DND-41 (cell line): ENCODE data around the gene PPOX.

Source experiments
- ATAC-seq: fragments of 200-7000 bp; cut with Tn5 transposase; 3 replicates; pipeline ENCODE4 v1.9.1; 2021; ENCODE audit warnings: low read depth; ENCODE audit not compliant: insufficient read depth
- DNase-seq: peaks from one replicate; pipeline ENCODE4 v3.0.0-alpha.2; 2020
- H2AFZ ChIP-seq: 2 replicates; pipeline ENCODE4 v1.6.0; 2012; ENCODE audit warnings: low read depth, low read length
- H3K27ac ChIP-seq: 2 replicates; pipeline ENCODE4 v1.5.1; 2012; ENCODE audit warnings: low read length, inconsistent platforms
- H3K27me3 ChIP-seq: fragments of 200-600 bp; sonication (generic); 2 replicates; pipeline ENCODE4 v1.6.0; 2012; ENCODE audit warnings: low read length, mild to moderate bottlenecking, inconsistent platforms; ENCODE audit not compliant: insufficient read depth, poor library complexity
- H3K36me3 ChIP-seq: 2 replicates; pipeline ENCODE4 v1.5.1; 2012; ENCODE audit warnings: low read length, inconsistent platforms; ENCODE audit not compliant: insufficient read depth
- H3K4me1 ChIP-seq: 2 replicates; pipeline ENCODE4 v1.5.1; 2012; ENCODE audit warnings: mild to moderate bottlenecking, low read length; ENCODE audit not compliant: insufficient read depth
- H3K4me2 ChIP-seq: 2 replicates; pipeline ENCODE4 v1.6.0; 2012; ENCODE audit warnings: mild to moderate bottlenecking, moderate library complexity, low read length, inconsistent platforms; ENCODE audit not compliant: insufficient read depth
- H3K4me3 ChIP-seq, 2 experiments: fragments of 200-600 bp in 1 of 2; shearing (Covaris generic) in 1 of 2; 2 replicates each; pipeline ENCODE4 v1.5.1; 2012 to 2016; ENCODE audit warnings: inconsistent platforms in 2 of 2, low read length in 2 of 2, mild to moderate bottlenecking in 2 of 2, low read depth in 1 of 2, moderate library complexity in 1 of 2
- H3K79me2 ChIP-seq: 2 replicates; pipeline ENCODE4 v1.6.0; 2012; ENCODE audit warnings: low read length, inconsistent platforms; ENCODE audit not compliant: insufficient read depth
- H3K9ac ChIP-seq: 2 replicates; pipeline ENCODE4 v1.6.0; 2012; ENCODE audit warnings: low read depth, mild to moderate bottlenecking, inconsistent platforms, low read length, moderate library complexity
- H3K9me3 ChIP-seq: 2 replicates; pipeline ENCODE4 v1.5.1; 2012; ENCODE audit warnings: low read length, moderate library complexity, mild to moderate bottlenecking, inconsistent platforms; ENCODE audit not compliant: insufficient read depth, severe bottlenecking
- H4K20me1 ChIP-seq: 2 replicates; pipeline ENCODE4 v1.6.0; 2012; ENCODE audit warnings: low read length; ENCODE audit not compliant: insufficient read depth
- CTCF ChIP-seq: IDR thresholded peaks from 2 replicates; pipeline ENCODE4 v1.5.1; 2012; ENCODE audit warnings: borderline replicate concordance, low read length, moderate library complexity, mild to moderate bottlenecking; ENCODE audit not compliant: poor library complexity, severe bottlenecking; ENCODE audit errors: extremely low read depth
- EZH2 ChIP-seq: IDR thresholded peaks from 3 replicates; pipeline ENCODE4 v1.6.1; 2012; ENCODE audit warnings: borderline replicate concordance, low read depth, mild to moderate bottlenecking, moderate library complexity, low read length, inconsistent platforms; ENCODE audit not compliant: severe bottlenecking

PPOX gene

GRCh38 chr1:161215076-161215475, 48.9 kb downstream of the PPOX start, which contains the start of gene FCER1G:
Gene FCER1G (plus strand): TSS chr1:161215295. CDS start chr1:161215322, 27 bp downstream.
- Histone ChIP-seq H3K4me3 (no peak within 1 kb of the TSS), H3K27ac (no peak within 1 kb of the TSS), H4K20me1 (no peaks in the 10 kb centered on the region), H3K9me3 (no peaks in the 10 kb centered on the region), H3K4me2 (no peak within 1 kb of the TSS), H2AFZ (no peak within 1 kb of the TSS), H3K79me2 (no peaks in the 10 kb centered on the region), H3K27me3 (no peaks in the 10 kb centered on the region), H3K36me3 (peaks cover 49% of the 10 kb centered on the region), H3K4me1 (no peaks in the 10 kb centered on the region), H3K9ac (no peak within 1 kb of the TSS)
- DNase-seq (no peak), ATAC-seq (peak; percentile 31; the same call in 1 of the 3 replicates)
- TF ChIP-seq EZH2 = no peak
- TF ChIP-seq CTCF = no peak

GRCh38 chr1:161216945-161217712, 50.9 kb downstream of the PPOX start:
- Histone ChIP-seq H3K4me1 (no peaks in the 10 kb centered on the region), H3K27me3 (no peaks in the 10 kb centered on the region), H3K79me2 (no peaks in the 10 kb centered on the region), H3K9ac (no peak overlapping the region), H3K27ac (no peak overlapping the region), H2AFZ (no peak overlapping the region), H3K36me3 (peaks cover 29% of the 10 kb centered on the region), H3K4me3 (no peak overlapping the region), H3K4me2 (no peak overlapping the region), H4K20me1 (no peaks in the 10 kb centered on the region), H3K9me3 (no peaks in the 10 kb centered on the region)
- ATAC-seq (no peak), DNase-seq (no peak)
- no peak for TF ChIP-seq CTCF
- TF ChIP-seq EZH2 = no peak

- Histone ChIP-seq H3K4me1 (no peaks in the 10 kb centered on the region), H3K9ac (no peak overlapping the region), H2AFZ (no peak overlapping the region), H4K20me1 (no peaks in the 10 kb centered on the region), H3K27me3 (no peaks in the 10 kb centered on the region), H3K4me2 (no peak overlapping the region), H3K79me2 (no peaks in the 10 kb centered on the region), H3K4me3 (no peak overlapping the region), H3K36me3 (peaks cover 22% of the 10 kb centered on the region), H3K27ac (no peak overlapping the region), H3K9me3 (no peaks in the 10 kb centered on the region)
- DNase-seq = no peak
- ATAC-seq = no peak
- TF ChIP-seq CTCF (no peak), EZH2 (no peak)
These were observed 51.6 kb downstream of the PPOX start for GRCh38 chr1:161217831-161218230.
